ENCODE results near the gene INPP5D. TPM values are rescaled to one million over a fixed set of nuclear protein-coding genes. Genes with fewer than 3 reads are reported as not detected.

The INPP5D gene
- 0.37 TPM for polyA plus RNA-seq (2012; ENCODE audit: insufficient read depth, insufficient read length, low read depth)

GRCh38 chr2:233059797-233060500 lies at the start of gene INPP5D:
Gene INPP5D, plus strand, starts transcription at chr2:233060342. Its CDS starts 137 bp downstream, at chr2:233060479.
- no peaks in the 10 kb centered on the region for H3K4me1 ChIP-seq
- no peak for TF ChIP-seq CTCF (IDR thresholded peaks at IDR 0.05; ENCODE audit: low read depth, low read length)
- no peak within 1 kb of the TSS for H3K4me3 ChIP-seq (ENCODE audit: low read depth, low read length)
- DNase-seq: no peak
- no peaks in the 10 kb centered on the region for H3K9me3 ChIP-seq
- H3K27me3 ChIP-seq: no peaks in the 10 kb centered on the region
- no peaks in the 10 kb centered on the region for H3K36me3 ChIP-seq

- Histone ChIP-seq H3K27me3 (peaks cover 2% of the 10 kb centered on the region), H3K9me3 (no peaks in the 10 kb centered on the region), H3K36me3 (no peaks in the 10 kb centered on the region), H3K4me1 (no peaks in the 10 kb centered on the region), H3K4me3 (ENCODE audit: low read depth, low read length) (no peak overlapping the region)
- DNase-seq: no peak
- no peak for TF ChIP-seq CTCF (IDR thresholded peaks at IDR 0.05; ENCODE audit: low read depth, low read length)
Measured at GRCh38 chr2:233010569-233011267, 49.4 kb upstream of the INPP5D start.

DNA sequence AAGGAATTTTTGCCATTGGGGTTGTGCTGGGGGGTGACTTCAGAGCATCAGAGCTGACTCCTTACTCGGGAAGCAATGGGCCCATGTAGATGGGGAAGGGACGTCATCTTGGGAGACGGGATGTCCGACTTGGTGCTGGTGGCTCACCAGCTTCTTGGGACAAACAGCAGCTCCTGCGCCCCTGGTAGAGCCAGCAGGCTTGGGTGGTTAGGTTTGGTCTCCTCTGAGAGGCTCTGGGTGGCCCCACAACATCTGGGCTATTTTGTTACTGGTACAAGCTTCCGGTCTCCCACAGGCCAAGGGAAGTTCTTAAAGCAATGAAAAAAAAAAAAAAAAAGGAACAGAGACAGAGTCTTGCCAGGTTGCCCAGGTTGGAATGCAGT lies 48.9 kb upstream of the INPP5D start:
- no peak for DNase-seq
- H3K4me3 ChIP-seq (ENCODE audit: low read depth, low read length): no peak overlapping the region
- no peaks in the 10 kb centered on the region for H3K4me1 ChIP-seq
- no peaks in the 10 kb centered on the region for H3K27me3 ChIP-seq
- H3K9me3 ChIP-seq: no peaks in the 10 kb centered on the region
- no peaks in the 10 kb centered on the region for H3K36me3 ChIP-seq
- TF ChIP-seq CTCF (IDR thresholded peaks at IDR 0.05; ENCODE audit: low read depth, low read length): no peak

- H3K36me3 ChIP-seq: no peaks in the 10 kb centered on the region
- H3K4me1 ChIP-seq: no peaks in the 10 kb centered on the region
- H3K4me3 ChIP-seq (ENCODE audit: low read depth, low read length): no peak overlapping the region
- no peak for DNase-seq
- TF ChIP-seq CTCF (IDR thresholded peaks at IDR 0.05; ENCODE audit: low read depth, low read length): no peak
- no peaks in the 10 kb centered on the region for H3K9me3 ChIP-seq
- H3K27me3 ChIP-seq: no peaks in the 10 kb centered on the region
Measured at GRCh38 chr2:233011702-233012131, 48.4 kb upstream of the INPP5D start.

DNA sequence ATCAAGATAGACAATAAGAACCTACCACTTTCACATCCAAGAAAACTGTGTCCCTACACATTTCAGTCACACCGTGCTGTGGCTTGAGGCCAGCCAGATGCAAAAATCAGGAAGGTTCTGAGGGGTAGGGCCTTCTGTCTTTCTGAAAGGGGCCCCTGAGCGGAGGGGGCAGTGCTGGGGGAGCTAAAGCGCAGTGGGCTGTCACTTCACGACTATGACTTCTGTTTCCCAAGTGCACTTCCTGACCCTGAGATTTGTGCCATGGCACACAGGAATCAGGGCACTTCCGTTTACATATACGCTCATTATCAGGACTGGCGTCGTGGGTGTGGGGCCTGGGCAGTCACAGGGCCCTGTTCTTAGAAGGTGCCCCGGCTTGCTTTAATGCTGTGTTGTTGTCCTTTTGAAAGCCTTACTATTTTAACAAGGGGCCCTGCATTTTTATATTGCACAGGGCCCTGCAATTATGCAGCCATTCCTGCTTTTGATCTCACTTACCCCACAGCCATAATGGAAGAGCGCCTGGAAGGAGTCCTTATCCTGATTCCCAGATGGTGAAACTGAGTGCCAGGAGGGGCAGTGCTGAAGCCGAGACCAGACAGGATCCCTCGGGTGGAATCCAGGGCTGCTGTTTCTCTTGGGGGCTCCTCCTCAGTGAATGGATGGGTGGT lies 47.7 kb upstream of the INPP5D start:
- Histone ChIP-seq H3K27me3 (no peaks in the 10 kb centered on the region), H3K36me3 (no peaks in the 10 kb centered on the region), H3K4me3 (ENCODE audit: low read depth, low read length) (no peak overlapping the region), H3K4me1 (no peaks in the 10 kb centered on the region), H3K9me3 (no peaks in the 10 kb centered on the region)
- TF ChIP-seq CTCF (IDR thresholded peaks at IDR 0.05; ENCODE audit: low read depth, low read length): no peak
- DNase-seq: no peak

Measured in BE2C (cell line).